ENCODE measurements around the gene RUNX3.

- TF ChIP-seq CTCF (optimal IDR thresholded peaks at IDR 0.05 in 1 of 3, IDR thresholded peaks at IDR 0.05 in 1 of 3, conservative IDR thresholded peaks at IDR 0.05 in 1 of 3; ENCODE audit: extremely low read depth in 1 of 3, insufficient read depth in 2 of 3, low read length in 3 of 3) (no peak), EZH2 (IDR thresholded peaks at IDR 0.05; ENCODE audit: low read length) (no peak)
Measured at GRCh38 chr1:24881034-24881433, 49.0 kb downstream of the RUNX3 start.

All from keratinocyte (primary cell).